GM12873 (cell line): ENCODE measurements around the gene ATPAF1.
A peak's percentile ranks its signal among the peaks of the same experiment; 100 is the strongest.

Source experiments
- CTCF ChIP-seq: IDR thresholded peaks from 2 replicates; pipeline ENCODE4 v1.5.1; 2012; ENCODE audit warnings: low read depth, mild to moderate bottlenecking, moderate library complexity, low read length, control low read depth; ENCODE audit not compliant: insufficient read depth; ENCODE audit errors: missing control alignments

Gene ATPAF1

GRCh38 chr1:46623743-46624644, 44.2 kb downstream of the ATPAF1 start:
- no peak for TF ChIP-seq CTCF

DNA sequence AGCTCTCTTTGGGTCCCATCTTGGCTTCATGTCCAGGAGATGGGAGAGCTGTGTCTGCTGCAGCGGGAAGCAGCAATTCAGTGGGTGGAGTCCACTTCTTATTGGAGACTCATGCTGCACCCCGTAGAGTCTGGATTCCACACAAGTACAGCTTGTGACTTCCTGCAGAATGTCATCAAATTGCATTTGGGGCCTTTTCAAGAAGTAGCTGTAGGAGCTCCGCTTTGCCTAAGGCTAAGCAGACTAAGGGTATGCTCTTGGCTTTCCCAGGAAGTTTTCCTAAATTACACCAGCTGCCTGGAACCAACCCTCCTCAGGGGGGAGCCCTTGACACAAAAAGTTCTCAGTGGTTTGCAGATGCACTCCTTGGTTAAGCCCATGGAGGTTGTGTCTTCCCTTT, 45.8 kb downstream of the ATPAF1 start:
- peak; percentile 52 for TF ChIP-seq CTCF

DNA sequence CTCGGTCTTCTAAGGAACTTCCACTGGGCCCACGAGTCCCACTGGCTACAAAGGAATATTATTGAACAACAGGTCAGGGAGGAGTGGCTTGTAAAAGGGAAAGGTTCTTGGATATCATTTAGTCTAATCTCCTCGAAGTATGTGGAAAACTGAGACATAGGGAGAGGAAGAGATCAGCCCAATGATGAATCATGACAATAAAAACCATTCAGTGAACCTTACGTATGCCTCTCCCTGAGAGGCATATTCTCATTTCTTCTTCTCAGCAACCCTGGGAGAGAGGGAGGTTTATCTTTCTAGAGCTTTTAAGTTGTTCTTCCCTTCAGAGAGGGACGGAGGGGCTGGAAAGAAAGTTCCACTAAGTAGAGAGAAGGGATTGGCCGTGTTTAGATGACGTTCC, 46.2 kb downstream of the ATPAF1 start:
- no peak for TF ChIP-seq CTCF

DNA sequence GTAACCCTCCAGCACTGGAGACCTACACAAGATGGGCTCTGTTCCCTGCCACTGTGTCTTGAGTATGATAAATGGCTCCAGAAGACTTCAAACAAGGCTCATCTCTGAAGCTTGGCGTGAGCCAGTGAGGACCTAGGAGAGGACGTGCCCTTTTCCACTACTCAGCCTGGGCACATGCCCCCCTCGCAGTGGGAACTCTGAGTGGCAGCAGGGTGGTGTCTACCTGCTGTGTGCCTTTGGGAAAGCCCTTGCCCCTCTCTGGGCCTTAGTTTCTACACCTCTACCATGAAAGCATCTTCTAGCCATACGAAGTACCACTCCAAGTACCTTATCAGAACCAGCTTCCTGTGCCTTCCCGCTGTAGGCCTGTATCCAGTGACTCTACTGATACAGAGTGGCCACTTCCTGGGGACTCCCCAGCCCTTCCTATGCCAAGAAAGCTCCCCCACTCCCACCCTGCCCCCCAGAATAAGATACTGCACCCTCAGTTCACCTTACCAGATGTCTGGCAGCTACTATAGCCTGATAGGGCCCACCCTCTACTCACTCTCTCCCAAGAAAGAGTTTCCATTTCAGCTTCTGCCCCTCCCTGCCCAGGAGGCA, 48.4 kb downstream of the ATPAF1 start:
- TF ChIP-seq CTCF, result no peak

GRCh38 chr1:46618754-46619415, 49.3 kb downstream of the ATPAF1 start:
- TF ChIP-seq CTCF, result no peak

GRCh38 chr1:46617833-46618232, 50.3 kb downstream of the ATPAF1 start:
- no peak for TF ChIP-seq CTCF

GRCh38 chr1:46617108-46617800, 50.9 kb downstream of the ATPAF1 start:
- TF ChIP-seq CTCF, result no peak
